DMS79 (cell line): ENCODE results near the gene FAM156B.
"Not testable (repeated sequence)": the region's sequence is repeated elsewhere in the genome, so short reads cannot be mapped to it uniquely, and the experiment has no call there.

ENCODE experiments used
- DNase-seq: peaks from one replicate; lab custom pipeline; 2025; lab: John Stamatoyannopoulos, UW

The FAM156B gene

GRCh38 chrX:52923781-52924241, 26.7 kb downstream of the FAM156B start:
- no peak for DNase-seq

GRCh38 chrX:52930214-52930613, 33.1 kb downstream of the FAM156B start:
- not testable (repeated sequence) for DNase-seq

GRCh38 chrX:52933213-52933612, 36.1 kb downstream of the FAM156B start:
- DNase-seq, result no peak

GRCh38 chrX:52933976-52934703, 37.0 kb downstream of the FAM156B start:
- no peak for DNase-seq

- DNase-seq, result peak; percentile 74
Measured at GRCh38 chrX:52934704-52935469, 37.8 kb downstream of the FAM156B start.

GRCh38 chrX:52935470-52935784, 38.3 kb downstream of the FAM156B start:
- DNase-seq, result not testable (repeated sequence)

GRCh38 chrX:52940704-52941103, 43.6 kb downstream of the FAM156B start:
- DNase-seq, result not testable (repeated sequence)

- not testable (repeated sequence) for DNase-seq
Measured at GRCh38 chrX:52941728-52942127, 44.6 kb downstream of the FAM156B start.

GRCh38 chrX:52945838-52946494, 48.8 kb downstream of the FAM156B start:
- not testable (repeated sequence) for DNase-seq

- not testable (repeated sequence) for DNase-seq
Measured at GRCh38 chrX:52947501-52947900, 50.4 kb downstream of the FAM156B start.

GRCh38 chrX:52948265-52948664, 51.1 kb downstream of the FAM156B start:
- not testable (repeated sequence) for DNase-seq

- DNase-seq, result not testable (repeated sequence)
Measured at GRCh38 chrX:52949325-52949724, 52.2 kb downstream of the FAM156B start.

- not testable (repeated sequence) for DNase-seq
Measured at GRCh38 chrX:52949884-52950283, 52.8 kb downstream of the FAM156B start.
